ENCODE measurements around the gene TNRC6C.

GRCh38 chr17:78002166-78002565 lies 43.7 kb downstream of the TNRC6C start:
- TF ChIP-seq CTCF (IDR thresholded peaks at IDR 0.05) (no peak), POLR2A (IDR thresholded peaks at IDR 0.05) (no peak)

Data from lower leg skin (tissue), 3 donors.